ENCODE measurements around the gene SPDYE5. TPM values are rescaled to one million over a fixed set of nuclear protein-coding genes. Genes with fewer than 3 reads are reported as not detected.
A peak's percentile ranks its signal among the peaks of the same experiment; 100 is the strongest.
"Not testable (repeated sequence)": the region's sequence is repeated elsewhere in the genome, so short reads cannot be mapped to it uniquely, and the experiment has no call there.

Gene SPDYE5, protein sequence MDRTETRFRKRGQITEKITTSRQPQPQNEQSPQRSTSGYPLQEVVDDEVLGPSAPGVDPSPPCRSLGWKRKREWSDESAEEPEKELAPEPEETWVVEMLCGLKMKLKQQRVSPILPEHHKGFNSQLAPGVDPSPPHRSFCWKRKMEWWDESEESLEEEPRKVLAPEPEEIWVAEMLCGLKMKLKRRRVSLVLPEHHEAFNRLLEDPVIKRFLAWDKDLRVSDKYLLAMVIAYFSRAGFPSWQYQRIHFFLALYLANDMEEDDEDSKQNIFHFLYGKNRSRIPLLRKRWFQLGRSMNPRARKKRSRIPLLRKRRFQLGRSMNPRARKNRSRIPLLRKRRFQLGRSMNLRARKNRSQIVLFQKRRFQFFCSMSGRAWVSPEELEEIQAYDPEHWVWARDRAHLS
- polyA plus RNA-seq (2013, experiment 1 of 2) = not detected
- polyA plus RNA-seq (2013, experiment 2 of 2) = not detected

DNA sequence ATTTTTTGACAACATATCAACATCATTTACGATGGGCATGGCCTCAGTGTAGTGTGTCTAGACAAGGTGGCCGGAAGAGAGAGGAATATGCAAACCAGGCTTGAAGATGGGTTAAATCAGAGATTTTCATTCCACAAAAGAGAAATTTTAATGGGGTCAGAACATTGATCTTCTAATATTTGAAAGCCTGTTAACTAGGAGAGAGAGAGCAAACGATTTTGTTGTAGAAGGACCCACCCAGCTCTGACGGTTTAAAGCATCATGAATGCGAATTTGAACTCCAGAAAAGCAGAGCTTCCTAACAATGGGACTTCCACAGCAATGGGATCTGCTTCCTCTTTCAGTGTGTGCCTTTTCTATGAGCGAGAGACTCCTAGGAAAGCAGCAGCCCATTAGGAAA, at the start of gene SPDYE5:
TSS of gene SPDYE5 (plus strand) at position 301 of the 400 bp plus-strand sequence. CDS start 1,728 bp downstream, outside the sequence.
- not testable (repeated sequence) for H3K4me1 ChIP-seq (ENCODE audit: control insufficient read depth, insufficient read depth, low read length, poor library complexity, severe bottlenecking); H3K9me3 ChIP-seq (ENCODE audit: control insufficient read depth, low read length); H3K4me3 ChIP-seq (ENCODE audit: extremely low read depth, insufficient read depth, low read length, poor library complexity, severe bottlenecking); H3K36me3 ChIP-seq (ENCODE audit: control insufficient read depth, insufficient read depth, low read length); H3K27ac ChIP-seq (ENCODE audit: low read depth, low read length, severe bottlenecking)
- WGBS, 2 experiments (ENCODE audit: insufficient coverage in 2 of 2) = 100% methylated on average over 1 of the region's 6 CpGs; no CpG with 5 or more reads in 1 of the 2 experiments

DNA sequence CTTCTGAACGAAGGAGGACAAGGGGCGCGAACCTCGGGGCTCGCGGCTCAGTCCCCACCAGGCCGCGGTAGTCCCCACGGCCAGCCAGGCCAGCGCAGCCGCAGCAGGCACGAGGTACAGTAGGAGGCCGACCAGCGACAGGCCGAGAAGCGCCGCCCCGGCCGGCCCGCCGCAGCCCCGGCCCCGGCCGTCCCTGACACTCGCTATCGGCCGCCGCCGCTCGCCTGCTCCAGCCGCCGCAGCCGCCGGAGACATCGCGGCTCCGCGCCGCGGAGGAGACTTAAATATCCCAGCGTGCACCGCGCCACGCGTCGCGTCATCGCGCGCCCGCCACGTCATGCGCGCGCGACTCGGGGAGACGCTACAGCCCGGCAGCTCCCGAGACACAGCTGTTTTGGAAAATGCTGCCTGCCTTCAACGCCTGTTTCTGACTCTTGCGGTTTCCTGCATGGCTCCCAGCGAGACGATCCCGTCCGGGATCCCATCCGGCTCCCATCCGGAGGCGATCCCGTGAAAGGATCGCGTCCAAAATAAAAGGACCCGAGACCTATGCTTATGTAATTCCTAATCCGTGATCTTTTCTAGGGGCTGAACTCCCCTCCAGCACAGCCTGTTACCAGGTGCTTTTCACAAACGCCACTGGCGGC, 49.5 kb upstream of the SPDYE5 start:
- H3K4me1 ChIP-seq (ENCODE audit: control insufficient read depth, insufficient read depth, low read length, poor library complexity, severe bottlenecking); H3K9me3 ChIP-seq (ENCODE audit: control insufficient read depth, low read length): not testable (repeated sequence)
- peak overlapping the region; percentile 73 for H3K27ac ChIP-seq (ENCODE audit: low read depth, low read length, severe bottlenecking)
- peak overlapping the region; percentile 39 for H3K4me3 ChIP-seq (ENCODE audit: extremely low read depth, insufficient read depth, low read length, poor library complexity, severe bottlenecking)
- peaks cover 32% of the 10 kb centered on the region for H3K36me3 ChIP-seq (ENCODE audit: control insufficient read depth, insufficient read depth, low read length)
- no CpG with 5 or more reads among the region's 76 CpGs for WGBS, 2 experiments (ENCODE audit: insufficient coverage in 2 of 2)

DNA sequence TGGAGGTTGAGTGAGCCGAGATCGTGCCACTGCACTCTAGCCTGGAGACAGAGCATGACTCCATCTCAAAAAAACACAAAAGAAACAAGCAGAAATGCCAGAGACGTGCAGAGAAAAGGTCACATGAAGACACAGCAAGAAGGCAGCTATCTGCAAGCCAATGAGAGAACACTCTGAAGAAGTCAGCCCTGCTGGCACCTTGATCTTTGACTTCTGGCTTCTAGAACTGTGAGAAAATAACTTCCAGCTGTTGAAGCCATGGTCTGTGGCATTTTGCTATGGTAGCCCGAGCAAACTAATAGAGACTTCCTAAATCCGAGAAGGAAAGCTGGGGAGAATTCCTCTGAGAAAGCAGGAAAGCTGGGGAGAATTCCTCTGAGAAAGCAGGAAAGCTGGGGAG, 42.2 kb upstream of the SPDYE5 start:
- not testable (repeated sequence) for H3K9me3 ChIP-seq (ENCODE audit: control insufficient read depth, low read length); H3K4me1 ChIP-seq (ENCODE audit: control insufficient read depth, insufficient read depth, low read length, poor library complexity, severe bottlenecking); H3K27ac ChIP-seq (ENCODE audit: low read depth, low read length, severe bottlenecking); H3K36me3 ChIP-seq (ENCODE audit: control insufficient read depth, insufficient read depth, low read length); H3K4me3 ChIP-seq (ENCODE audit: extremely low read depth, insufficient read depth, low read length, poor library complexity, severe bottlenecking)
- WGBS, 2 experiments (ENCODE audit: insufficient coverage in 2 of 2) = no CpG with 5 or more reads among the region's 5 CpGs

DNA sequence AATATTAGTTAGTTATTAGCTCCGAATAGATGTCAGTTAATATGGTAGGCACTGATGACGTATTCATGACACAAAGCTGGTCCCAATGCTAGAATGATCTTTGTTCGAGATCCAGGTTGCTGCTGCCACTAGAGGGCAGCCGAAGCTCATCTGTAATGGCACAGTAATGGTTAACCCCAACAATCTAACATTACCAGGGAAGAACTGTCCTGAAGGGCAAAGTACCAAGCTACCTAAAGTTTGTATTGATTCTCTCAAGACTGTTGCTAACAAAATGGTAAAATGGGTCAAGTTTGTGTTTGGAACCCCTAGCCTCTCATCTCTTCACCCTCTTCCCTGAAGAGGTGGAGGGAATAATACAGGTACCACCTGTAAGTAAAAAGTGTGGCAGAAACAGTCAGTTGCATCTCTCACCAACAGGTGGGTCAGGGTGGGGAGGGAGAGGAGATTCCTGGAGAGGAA, 39.6 kb upstream of the SPDYE5 start:
- WGBS, 2 experiments (ENCODE audit: insufficient coverage in 2 of 2) = no CpG with 5 or more reads among the region's 4 CpGs
- H3K27ac ChIP-seq (ENCODE audit: low read depth, low read length, severe bottlenecking) = not testable (repeated sequence)

DNA sequence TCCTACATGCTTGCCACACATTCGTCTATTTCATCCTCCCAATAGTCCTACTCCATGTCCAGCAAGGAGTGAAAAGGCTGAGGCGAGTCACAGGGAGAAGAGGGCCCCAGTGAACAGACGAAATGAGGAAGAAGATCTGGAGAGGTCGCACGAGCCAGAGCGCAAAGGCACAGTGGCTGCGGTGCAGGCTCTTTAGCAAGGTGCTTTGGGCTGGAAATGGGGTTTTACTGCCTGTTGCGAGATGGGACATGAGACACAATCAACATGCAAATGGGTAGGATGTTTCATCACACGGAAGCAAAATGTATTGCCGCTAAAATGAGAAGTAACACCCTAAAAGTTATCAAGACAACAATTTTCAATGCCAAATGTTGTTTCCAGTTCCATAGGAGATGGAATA, 35.7 kb upstream of the SPDYE5 start:
- WGBS, 2 experiments (ENCODE audit: insufficient coverage in 2 of 2) = 80 to 83% methylated on average over 1 to 2 of the region's 10 CpGs
- not testable (repeated sequence) for H3K4me1 ChIP-seq (ENCODE audit: control insufficient read depth, insufficient read depth, low read length, poor library complexity, severe bottlenecking); H3K36me3 ChIP-seq (ENCODE audit: control insufficient read depth, insufficient read depth, low read length); H3K27ac ChIP-seq (ENCODE audit: low read depth, low read length, severe bottlenecking); H3K4me3 ChIP-seq (ENCODE audit: extremely low read depth, insufficient read depth, low read length, poor library complexity, severe bottlenecking); H3K9me3 ChIP-seq (ENCODE audit: control insufficient read depth, low read length)

More for the DNA sequence above, 39.6 kb upstream of the SPDYE5 start:
- not testable (repeated sequence) for H3K9me3 ChIP-seq (ENCODE audit: control insufficient read depth, low read length); H3K4me3 ChIP-seq (ENCODE audit: extremely low read depth, insufficient read depth, low read length, poor library complexity, severe bottlenecking); H3K36me3 ChIP-seq (ENCODE audit: control insufficient read depth, insufficient read depth, low read length); H3K4me1 ChIP-seq (ENCODE audit: control insufficient read depth, insufficient read depth, low read length, poor library complexity, severe bottlenecking)

DNA sequence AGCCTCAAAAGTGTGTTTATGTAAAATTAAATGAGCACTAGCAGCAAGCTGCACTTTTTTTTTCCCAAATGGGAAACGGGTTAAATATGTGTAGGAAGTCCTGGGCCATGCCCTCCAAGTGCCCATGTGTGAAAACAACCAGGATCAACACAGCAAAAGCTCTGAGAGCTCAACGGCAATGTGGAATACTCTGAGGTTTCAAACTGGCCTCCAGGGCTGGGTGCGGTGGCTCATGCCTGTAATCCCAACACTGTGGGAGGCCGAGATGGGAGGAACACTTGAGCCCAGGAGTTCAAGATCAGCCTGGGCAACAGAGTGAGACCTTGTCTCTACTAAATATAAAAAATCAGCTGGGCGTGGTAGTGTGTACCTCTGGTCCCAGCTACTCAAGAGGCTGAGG, 34.1 kb upstream of the SPDYE5 start:
- not testable (repeated sequence) for H3K9me3 ChIP-seq (ENCODE audit: control insufficient read depth, low read length); H3K4me1 ChIP-seq (ENCODE audit: control insufficient read depth, insufficient read depth, low read length, poor library complexity, severe bottlenecking); H3K4me3 ChIP-seq (ENCODE audit: extremely low read depth, insufficient read depth, low read length, poor library complexity, severe bottlenecking); H3K36me3 ChIP-seq (ENCODE audit: control insufficient read depth, insufficient read depth, low read length); H3K27ac ChIP-seq (ENCODE audit: low read depth, low read length, severe bottlenecking)
- WGBS, 2 experiments (ENCODE audit: insufficient coverage in 2 of 2) = no CpG with 5 or more reads among the region's 5 CpGs

DNA sequence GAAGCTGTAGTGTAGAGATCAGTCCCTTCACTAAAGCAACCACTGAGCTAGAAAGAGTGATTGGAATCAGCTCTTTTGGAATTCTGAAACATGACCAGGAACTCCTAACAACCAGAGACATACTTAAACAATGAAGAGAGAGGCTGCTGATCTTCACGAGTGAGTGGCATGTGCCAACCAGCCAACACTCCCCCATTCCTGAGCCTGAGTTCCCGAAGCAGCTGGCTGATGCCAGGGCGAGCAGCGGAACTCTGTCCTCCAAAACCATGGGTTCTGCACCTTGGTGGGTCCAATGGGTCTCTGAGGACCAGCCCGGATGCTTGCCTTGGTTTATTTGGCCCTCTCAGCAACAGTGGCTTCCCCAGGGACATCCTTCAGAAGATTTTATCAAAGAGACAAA, 31.6 kb upstream of the SPDYE5 start:
- WGBS, 2 experiments (ENCODE audit: insufficient coverage in 2 of 2) = no CpG with 5 or more reads among the region's 5 CpGs
- not testable (repeated sequence) for H3K4me1 ChIP-seq (ENCODE audit: control insufficient read depth, insufficient read depth, low read length, poor library complexity, severe bottlenecking); H3K36me3 ChIP-seq (ENCODE audit: control insufficient read depth, insufficient read depth, low read length); H3K9me3 ChIP-seq (ENCODE audit: control insufficient read depth, low read length); H3K27ac ChIP-seq (ENCODE audit: low read depth, low read length, severe bottlenecking); H3K4me3 ChIP-seq (ENCODE audit: extremely low read depth, insufficient read depth, low read length, poor library complexity, severe bottlenecking)

DNA sequence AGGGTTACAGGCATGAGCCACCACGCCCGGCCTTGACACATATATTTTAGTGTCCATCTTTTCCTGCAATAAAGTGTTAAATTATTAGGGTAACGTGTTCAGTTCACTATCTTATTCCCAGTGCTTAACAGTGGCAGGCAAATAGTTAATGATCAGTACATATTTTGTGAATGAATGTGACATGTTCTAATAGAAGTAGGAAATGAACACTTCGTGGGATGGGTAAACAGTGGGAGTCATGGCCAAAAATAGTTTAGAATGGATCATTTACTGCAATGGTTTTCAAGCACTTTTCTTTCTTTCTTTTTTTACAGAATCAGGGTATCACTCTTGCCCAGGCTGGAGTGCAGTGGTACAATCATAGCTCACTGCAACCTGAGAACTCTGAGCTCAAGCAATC, 22.0 kb upstream of the SPDYE5 start:
- H3K4me1 ChIP-seq (ENCODE audit: control insufficient read depth, insufficient read depth, low read length, poor library complexity, severe bottlenecking); H3K27ac ChIP-seq (ENCODE audit: low read depth, low read length, severe bottlenecking); H3K9me3 ChIP-seq (ENCODE audit: control insufficient read depth, low read length); H3K4me3 ChIP-seq (ENCODE audit: extremely low read depth, insufficient read depth, low read length, poor library complexity, severe bottlenecking): not testable (repeated sequence)
- no CpG with 5 or more reads among the region's 4 CpGs for WGBS, 2 experiments (ENCODE audit: insufficient coverage in 2 of 2)
- H3K36me3 ChIP-seq (ENCODE audit: control insufficient read depth, insufficient read depth, low read length) = peaks cover 28% of the 10 kb centered on the region

DNA sequence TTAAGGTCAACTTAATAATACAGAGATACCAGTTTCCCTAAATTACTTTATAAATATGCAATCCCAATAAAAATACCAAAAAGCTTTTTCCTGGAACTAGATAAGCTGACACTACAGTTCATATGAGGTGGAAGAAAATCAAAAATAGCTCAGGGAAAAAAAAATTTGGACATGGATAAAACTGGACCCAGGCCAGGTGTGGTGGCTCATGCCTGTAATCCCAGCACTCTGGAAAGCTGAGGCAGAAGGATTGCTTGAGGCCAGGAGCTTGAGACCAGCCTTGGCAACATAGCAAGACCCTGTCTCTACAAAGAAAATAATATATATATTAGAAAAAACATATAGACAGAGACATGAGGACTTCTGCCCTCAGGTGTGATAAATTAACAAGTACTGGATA, 14.7 kb upstream of the SPDYE5 start:
- H3K36me3 ChIP-seq (ENCODE audit: control insufficient read depth, insufficient read depth, low read length); H3K4me3 ChIP-seq (ENCODE audit: extremely low read depth, insufficient read depth, low read length, poor library complexity, severe bottlenecking); H3K27ac ChIP-seq (ENCODE audit: low read depth, low read length, severe bottlenecking): not testable (repeated sequence)

DNA sequence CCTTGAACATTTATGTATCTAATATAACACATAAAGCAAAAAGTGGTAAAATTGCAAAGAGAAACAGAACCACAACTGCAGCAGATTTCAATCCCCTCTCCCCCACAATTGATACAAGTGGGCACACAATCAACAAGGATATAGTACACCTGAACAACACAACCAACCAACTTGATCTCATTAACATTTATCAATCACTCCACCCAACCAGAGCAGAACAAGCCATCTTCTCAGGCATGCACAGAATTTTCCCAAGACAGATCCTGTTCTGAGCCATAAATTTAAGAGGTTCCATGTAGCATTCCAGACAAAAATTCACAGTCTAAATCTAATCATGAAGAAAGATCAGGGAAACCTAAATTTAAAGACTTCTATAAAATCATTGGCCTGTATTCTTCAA, 11.8 kb upstream of the SPDYE5 start:
- H3K4me3 ChIP-seq (ENCODE audit: extremely low read depth, insufficient read depth, low read length, poor library complexity, severe bottlenecking) = not testable (repeated sequence)

More for the DNA sequence above, 14.7 kb upstream of the SPDYE5 start:
- H3K9me3 ChIP-seq (ENCODE audit: control insufficient read depth, low read length); H3K4me1 ChIP-seq (ENCODE audit: control insufficient read depth, insufficient read depth, low read length, poor library complexity, severe bottlenecking): not testable (repeated sequence)

DNA sequence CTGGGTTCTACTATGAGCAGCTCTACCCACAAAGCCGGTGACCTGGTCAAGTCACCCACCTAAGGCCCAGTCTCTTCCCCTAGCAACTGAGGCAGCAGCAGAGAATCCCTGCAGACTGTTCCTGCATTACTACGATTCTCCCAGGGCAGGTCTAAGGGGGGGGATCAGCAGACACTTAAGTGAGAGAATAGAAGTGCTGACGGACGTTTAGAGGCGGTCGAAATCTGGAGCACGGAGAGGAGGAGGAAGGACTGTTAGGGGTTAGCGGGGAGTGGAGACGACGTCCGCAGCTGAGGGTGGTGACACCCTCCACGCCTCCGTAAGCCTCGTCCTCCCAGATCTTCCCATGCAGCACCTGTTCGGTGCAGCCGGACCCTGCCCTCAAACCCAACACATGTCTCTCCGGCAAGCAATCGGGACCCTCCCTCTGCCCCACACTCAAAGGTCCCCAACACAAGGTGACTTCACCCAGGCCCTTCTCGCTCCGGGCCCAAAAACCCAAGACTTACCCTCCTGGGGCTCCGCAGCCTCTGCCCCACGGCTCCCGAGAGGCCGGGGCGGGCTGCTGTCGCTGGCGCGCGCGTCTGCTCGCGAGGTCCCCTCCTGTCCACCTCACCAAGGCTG, 6.7 kb upstream of the SPDYE5 start:
- WGBS, 2 experiments (ENCODE audit: insufficient coverage in 2 of 2) = 0% methylated on average over 3 of the region's 32 CpGs; no CpG with 5 or more reads in 1 of the 2 experiments
- H3K4me1 ChIP-seq (ENCODE audit: control insufficient read depth, insufficient read depth, low read length, poor library complexity, severe bottlenecking); H3K36me3 ChIP-seq (ENCODE audit: control insufficient read depth, insufficient read depth, low read length); H3K9me3 ChIP-seq (ENCODE audit: control insufficient read depth, low read length); H3K27ac ChIP-seq (ENCODE audit: low read depth, low read length, severe bottlenecking): not testable (repeated sequence)
- peak overlapping the region; percentile 63 for H3K4me3 ChIP-seq (ENCODE audit: extremely low read depth, insufficient read depth, low read length, poor library complexity, severe bottlenecking)

More for the DNA sequence above, 11.8 kb upstream of the SPDYE5 start:
- not testable (repeated sequence) for H3K27ac ChIP-seq (ENCODE audit: low read depth, low read length, severe bottlenecking); H3K9me3 ChIP-seq (ENCODE audit: control insufficient read depth, low read length); H3K4me1 ChIP-seq (ENCODE audit: control insufficient read depth, insufficient read depth, low read length, poor library complexity, severe bottlenecking); H3K36me3 ChIP-seq (ENCODE audit: control insufficient read depth, insufficient read depth, low read length)
